PC-9 (cell line): ENCODE measurements around the gene MYO18B. TPM values are rescaled to one million over a fixed set of nuclear protein-coding genes. Genes with fewer than 3 reads are reported as not detected.

Experiments used
- BruUV-seq: library from RNA; stranded (reverse); fragments of 400-500 nt; replicated peaks from 2 replicates; lab custom pipeline; 2021; lab: Mats Ljungman, UMichigan
- CTCF ChIA-PET: fragments of 300-600 bp; sonication (Branson Sonifier 250); formaldehyde crosslinking; loops from one replicate; lab custom pipeline; 2022; ENCODE audit warnings: antibody characterized with exemption; lab: Charles Lee
- POLR2A ChIA-PET: fragments of 300-600 bp; sonication (Branson Sonifier 250); formaldehyde crosslinking; loops from one replicate; lab custom pipeline; 2022; ENCODE audit warnings: antibody characterized with exemption; ENCODE audit not compliant: unreplicated experiment; lab: Charles Lee
- DNase-seq, 2 experiments: peaks; one replicate each; pipeline versions ENCODE4 v3.0.0 to v3.0.0-alpha.2; 2015 to 2022; ENCODE audit warnings: mixed read lengths in 1 of 2
- H2AFZ ChIP-seq: fragments of 200-600 bp; sonication (generic); 2 replicates; pipeline ENCODE4 v1.8.1; 2017; ENCODE audit warnings: antibody characterized with exemption
- H3F3A ChIP-seq: fragments of 200-600 bp; sonication (generic); 2 replicates; pipeline ENCODE4 v1.8.1; 2017; ENCODE audit warnings: antibody characterized with exemption, mild to moderate bottlenecking, low read depth; ENCODE audit not compliant: insufficient read depth
- H3K27ac ChIP-seq: fragments of 200-600 bp; sonication (generic); 2 replicates; pipeline ENCODE4 v1.6.1; 2016; ENCODE audit warnings: mixed run types
- H3K27me3 ChIP-seq: fragments of 200-600 bp; sonication (generic); 2 replicates; pipeline ENCODE4 v1.6.1; 2016; ENCODE audit warnings: low read depth, mixed run types; ENCODE audit not compliant: insufficient read depth
- H3K36me3 ChIP-seq: fragments of 200-600 bp; sonication (generic); 2 replicates; pipeline ENCODE4 v1.6.1; 2016; ENCODE audit warnings: low read depth, mixed run types
- H3K4me1 ChIP-seq: fragments of 200-600 bp; sonication (generic); replicated peaks from 2 replicates; pipeline ENCODE4 v1.6.1; 2016; ENCODE audit warnings: mixed run types; ENCODE audit not compliant: insufficient read depth
- H3K4me2 ChIP-seq: fragments of 200-600 bp; sonication (generic); 2 replicates; pipeline ENCODE4 v1.6.1; 2017; ENCODE audit warnings: mixed run types
- H3K4me3 ChIP-seq: fragments of 200-600 bp; sonication (generic); 2 replicates; pipeline ENCODE4 v1.6.1; 2016; ENCODE audit warnings: mixed run types
- H3K79me2 ChIP-seq: fragments of 200-600 bp; sonication (generic); 2 replicates; pipeline ENCODE4 v1.6.1; 2017; ENCODE audit warnings: low read depth, mixed run types
- H3K9me2 ChIP-seq: fragments of 200-600 bp; sonication (generic); 2 replicates; pipeline ENCODE4 v1.8.1; 2017; ENCODE audit warnings: mild to moderate bottlenecking; ENCODE audit not compliant: insufficient read depth
- H3K9me3 ChIP-seq: fragments of 200-600 bp; sonication (generic); 2 replicates; pipeline ENCODE4 v1.8.1; 2016; ENCODE audit warnings: low read depth; ENCODE audit not compliant: insufficient read depth
- H4K20me1 ChIP-seq: fragments of 200-600 bp; sonication (generic); 2 replicates; pipeline ENCODE4 v1.8.1; 2017; ENCODE audit not compliant: insufficient read depth
- EZH2 ChIP-seq: fragments of 200-600 bp; sonication (generic); IDR thresholded peaks from 2 replicates; pipeline ENCODE4 v1.8.0; 2017; ENCODE audit warnings: antibody characterized with exemption, low read depth
- intact Hi-C: fragments of 100-400 bp; cut with micrococcal nuclease; formaldehyde crosslinking; loops from one replicate; pipeline ENCODE4 v1.10.0; 2022; ENCODE audit not compliant: unreplicated experiment
- total RNA-seq: library from RNA; stranded (reverse); gene quantifications from 2 replicates; pipeline ENCODE4 v1.2.3, GENCODE V29; 2021
- TF ChIP-seq, protein P1 (sequence below): fragments of 200-600 bp; sonication (generic); conservative IDR thresholded peaks from 2 replicates; pipeline ENCODE4 v1.6.1; 2017; ENCODE audit warnings: mixed run types, antibody characterized with exemption, mild to moderate bottlenecking, moderate library complexity

MYO18B gene
- total RNA-seq, 1 experiment from 2014 or later = not detected

DNA sequence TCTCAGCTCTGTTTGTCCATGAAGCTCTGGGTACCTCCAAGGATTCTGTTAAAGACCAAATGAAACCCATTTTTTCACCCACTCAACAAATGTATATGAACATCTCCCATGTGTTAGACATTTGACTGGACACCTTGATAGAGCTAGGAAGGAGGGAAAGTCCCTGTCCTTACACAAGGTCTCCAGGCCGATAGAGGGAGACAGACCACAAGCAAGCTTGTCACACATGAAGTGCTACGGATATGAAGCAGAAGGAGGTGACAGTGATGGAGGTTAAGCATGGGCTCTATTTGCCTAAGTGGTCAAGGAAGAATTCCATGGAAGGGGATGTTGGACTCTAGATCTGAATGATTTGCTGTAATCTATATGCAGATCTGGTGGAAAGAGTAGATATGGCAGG lies 138.5 kb downstream of the MYO18B start:
- no peak for DNase-seq
- no peaks in the 10 kb centered on the region for H3K4me1 ChIP-seq
- H2AFZ ChIP-seq = no peak overlapping the region
- POLR2A ChIA-PET = no interaction called here
- H3K79me2 ChIP-seq = no peaks in the 10 kb centered on the region
- no peak overlapping the region for H3K27ac ChIP-seq
- no peaks in the 10 kb centered on the region for H3F3A ChIP-seq
- no peak overlapping the region for H3K4me3 ChIP-seq
- no peaks in the 10 kb centered on the region for H3K36me3 ChIP-seq
- BruUV-seq = no TSS peak
- intact Hi-C loops = no loop called here
- H3K9me3 ChIP-seq = no peaks in the 10 kb centered on the region
- H3K9me2 ChIP-seq = no peaks in the 10 kb centered on the region
- H4K20me1 ChIP-seq = no peaks in the 10 kb centered on the region
- CTCF ChIA-PET = no interaction called here
- peaks cover under 1% of the 10 kb centered on the region; the same call in 1 of the 2 replicates for H3K27me3 ChIP-seq
- no peak for TF ChIP-seq EZH2
- TF ChIP-seq, protein P1, sequence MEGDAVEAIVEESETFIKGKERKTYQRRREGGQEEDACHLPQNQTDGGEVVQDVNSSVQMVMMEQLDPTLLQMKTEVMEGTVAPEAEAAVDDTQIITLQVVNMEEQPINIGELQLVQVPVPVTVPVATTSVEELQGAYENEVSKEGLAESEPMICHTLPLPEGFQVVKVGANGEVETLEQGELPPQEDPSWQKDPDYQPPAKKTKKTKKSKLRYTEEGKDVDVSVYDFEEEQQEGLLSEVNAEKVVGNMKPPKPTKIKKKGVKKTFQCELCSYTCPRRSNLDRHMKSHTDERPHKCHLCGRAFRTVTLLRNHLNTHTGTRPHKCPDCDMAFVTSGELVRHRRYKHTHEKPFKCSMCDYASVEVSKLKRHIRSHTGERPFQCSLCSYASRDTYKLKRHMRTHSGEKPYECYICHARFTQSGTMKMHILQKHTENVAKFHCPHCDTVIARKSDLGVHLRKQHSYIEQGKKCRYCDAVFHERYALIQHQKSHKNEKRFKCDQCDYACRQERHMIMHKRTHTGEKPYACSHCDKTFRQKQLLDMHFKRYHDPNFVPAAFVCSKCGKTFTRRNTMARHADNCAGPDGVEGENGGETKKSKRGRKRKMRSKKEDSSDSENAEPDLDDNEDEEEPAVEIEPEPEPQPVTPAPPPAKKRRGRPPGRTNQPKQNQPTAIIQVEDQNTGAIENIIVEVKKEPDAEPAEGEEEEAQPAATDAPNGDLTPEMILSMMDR = no peak; the same call in 1 of the 2 replicates
- no peak overlapping the region for H3K4me2 ChIP-seq

DNA sequence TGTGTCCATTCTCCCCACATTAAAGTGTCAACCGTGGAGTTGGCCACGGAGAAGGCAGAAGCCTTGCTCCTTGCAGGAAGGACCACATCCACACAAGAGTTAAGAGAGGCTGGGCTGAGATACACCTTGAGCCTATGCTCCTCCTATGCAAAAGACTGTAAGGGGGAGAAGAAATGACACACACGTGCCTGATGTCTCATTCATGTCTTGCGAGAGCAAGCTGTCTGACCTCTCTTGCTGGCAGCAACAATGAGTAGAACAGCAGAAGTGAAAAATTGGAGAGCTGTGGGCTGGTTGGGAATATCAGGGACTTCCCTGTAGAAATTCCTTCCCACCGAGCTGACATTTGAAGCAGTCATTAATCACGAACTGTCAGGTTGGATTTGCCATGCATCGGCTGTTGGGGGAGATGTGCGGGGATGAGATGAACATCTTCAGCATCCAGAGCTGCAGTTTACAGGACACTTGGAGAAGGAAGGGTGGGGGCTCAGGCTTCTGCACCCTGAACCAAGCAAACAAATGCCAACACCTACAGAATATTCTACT lies 139.3 kb downstream of the MYO18B start:
- Histone ChIP-seq H3K9me2 (no peaks in the 10 kb centered on the region), H3F3A (no peaks in the 10 kb centered on the region), H3K9me3 (no peaks in the 10 kb centered on the region), H3K79me2 (no peaks in the 10 kb centered on the region), H3K4me3 (no peak overlapping the region), H3K36me3 (no peaks in the 10 kb centered on the region), H4K20me1 (no peaks in the 10 kb centered on the region), H3K27me3 (no peaks in the 10 kb centered on the region), H3K4me1 (no peaks in the 10 kb centered on the region), H2AFZ (no peak overlapping the region), H3K27ac (no peak overlapping the region), H3K4me2 (no peak overlapping the region)
- ChIA-PET CTCF (no interaction called here), POLR2A (no interaction called here)
- no peak for DNase-seq
- intact Hi-C loops = no loop called here
- TF ChIP-seq, protein P1 = no peak
- no peak for TF ChIP-seq EZH2
- no TSS peak for BruUV-seq

DNA sequence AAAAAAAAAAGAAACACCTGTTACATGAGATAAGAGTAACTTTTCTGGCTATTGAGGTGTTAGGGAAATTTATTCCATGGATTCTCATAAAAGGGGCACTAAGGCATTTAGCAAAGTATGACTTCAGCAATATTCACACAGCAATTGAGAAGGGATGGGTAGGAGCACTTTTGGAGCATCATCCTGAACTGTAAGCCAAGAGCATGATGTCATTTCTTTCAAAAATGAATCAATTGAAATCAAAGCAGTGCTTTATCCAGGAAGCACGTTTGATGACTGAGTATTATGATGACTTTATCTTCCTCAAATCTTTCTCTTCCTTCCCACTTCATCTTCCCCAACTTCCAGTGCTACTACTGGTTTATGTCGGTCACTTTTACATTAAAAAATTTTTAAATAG lies 140.4 kb downstream of the MYO18B start:
- Histone ChIP-seq H4K20me1 (no peaks in the 10 kb centered on the region), H3K27ac (no peak overlapping the region), H3K36me3 (no peaks in the 10 kb centered on the region), H3K4me1 (no peaks in the 10 kb centered on the region), H3F3A (no peaks in the 10 kb centered on the region), H3K4me2 (no peak overlapping the region), H3K9me2 (no peaks in the 10 kb centered on the region), H3K4me3 (no peak overlapping the region), H2AFZ (no peak overlapping the region), H3K9me3 (no peaks in the 10 kb centered on the region), H3K27me3 (no peaks in the 10 kb centered on the region), H3K79me2 (no peaks in the 10 kb centered on the region)
- intact Hi-C loops = no loop called here
- ChIA-PET POLR2A (no interaction called here), CTCF (no interaction called here)
- DNase-seq = no peak
- no peak for TF ChIP-seq EZH2
- TF ChIP-seq, protein P1 = no peak
- BruUV-seq = no TSS peak
